Upper lobe of left lung (tissue), 4 donors: ENCODE results near the gene RBMX.

Experiments
- EP300 ChIP-seq, 4 donors: sonication (generic); formaldehyde crosslinking; IDR thresholded peaks; one replicate each; pipeline ENCODE4 v1.5.1; 2017; ENCODE audit warnings: antibody characterized with exemption in 4 of 4, control low read depth in 2 of 4
- POLR2A ChIP-seq, 4 donors: fragments of 450-650 bp; IDR thresholded peaks; one replicate each; pipeline ENCODE4 v1.5.1; 2016 to 2017; ENCODE audit warnings: antibody characterized with exemption in 4 of 4, mild to moderate bottlenecking in 2 of 4
- POLR2AphosphoS5 ChIP-seq, 2 donors: sonication (generic); formaldehyde crosslinking; IDR thresholded peaks; one replicate each; pipeline ENCODE4 v1.5.1; 2017; ENCODE audit warnings: antibody characterized with exemption in 2 of 2
- TF ChIP-seq, protein P1 (sequence below), 6 experiments: fragments of 450-650 bp in 4 of 6; fragments of 200-600 bp in 2 of 6; sonication (generic) in 2 of 6; IDR thresholded peaks; one replicate each; pipeline ENCODE4 v1.5.1; 2016 to 2019; ENCODE audit warnings: antibody characterized with exemption in 6 of 6

DNA sequence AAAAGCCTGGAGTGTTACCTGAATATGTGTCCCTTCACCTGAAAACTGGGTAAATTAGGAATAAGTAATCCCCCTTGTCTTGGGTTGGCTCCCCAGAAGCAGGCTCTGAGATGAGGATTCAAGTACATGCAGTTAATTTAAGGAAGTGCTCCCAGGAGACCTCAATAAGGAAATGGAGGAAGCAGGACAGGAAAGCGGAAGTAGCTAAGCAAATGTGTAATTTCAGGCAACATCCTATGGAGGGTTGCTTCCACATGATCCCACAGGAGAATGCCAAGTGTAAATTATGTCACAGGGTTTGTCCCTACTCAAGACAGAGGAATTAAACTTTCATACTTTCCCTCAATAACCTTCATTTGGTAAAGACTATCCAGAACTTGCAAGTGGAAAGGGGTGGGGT lies 51.7 kb downstream of the RBMX start:
- TF ChIP-seq POLR2AphosphoS5 (IDR thresholded peaks at IDR 0.05) = no peak
- TF ChIP-seq, protein P1, sequence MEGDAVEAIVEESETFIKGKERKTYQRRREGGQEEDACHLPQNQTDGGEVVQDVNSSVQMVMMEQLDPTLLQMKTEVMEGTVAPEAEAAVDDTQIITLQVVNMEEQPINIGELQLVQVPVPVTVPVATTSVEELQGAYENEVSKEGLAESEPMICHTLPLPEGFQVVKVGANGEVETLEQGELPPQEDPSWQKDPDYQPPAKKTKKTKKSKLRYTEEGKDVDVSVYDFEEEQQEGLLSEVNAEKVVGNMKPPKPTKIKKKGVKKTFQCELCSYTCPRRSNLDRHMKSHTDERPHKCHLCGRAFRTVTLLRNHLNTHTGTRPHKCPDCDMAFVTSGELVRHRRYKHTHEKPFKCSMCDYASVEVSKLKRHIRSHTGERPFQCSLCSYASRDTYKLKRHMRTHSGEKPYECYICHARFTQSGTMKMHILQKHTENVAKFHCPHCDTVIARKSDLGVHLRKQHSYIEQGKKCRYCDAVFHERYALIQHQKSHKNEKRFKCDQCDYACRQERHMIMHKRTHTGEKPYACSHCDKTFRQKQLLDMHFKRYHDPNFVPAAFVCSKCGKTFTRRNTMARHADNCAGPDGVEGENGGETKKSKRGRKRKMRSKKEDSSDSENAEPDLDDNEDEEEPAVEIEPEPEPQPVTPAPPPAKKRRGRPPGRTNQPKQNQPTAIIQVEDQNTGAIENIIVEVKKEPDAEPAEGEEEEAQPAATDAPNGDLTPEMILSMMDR (IDR thresholded peaks at IDR 0.05) = no peak
- TF ChIP-seq POLR2A (IDR thresholded peaks at IDR 0.05) = no peak
- TF ChIP-seq EP300 (IDR thresholded peaks at IDR 0.05) = no peak
